Loucy (cell line): Measurements from ENCODE around the gene RERG.
A peak's percentile ranks its signal among the peaks of the same experiment; 100 is the strongest.

Experiments
- H2AFZ ChIP-seq: fragments of 200-600 bp; sonication (generic); 2 replicates; pipeline ENCODE4 v1.6.0; 2016; ENCODE audit warnings: antibody characterized with exemption, mild to moderate bottlenecking, low read length, moderate library complexity
- H3F3A ChIP-seq: fragments of 200-600 bp; 2 replicates; pipeline ENCODE4 v1.6.0; 2016; ENCODE audit warnings: antibody characterized with exemption, low read depth, mild to moderate bottlenecking
- H3K27me3 ChIP-seq: fragments of 200-600 bp; sonication (generic); 2 replicates; pipeline ENCODE4 v1.6.1; 2014; ENCODE audit warnings: low read length, mild to moderate bottlenecking; ENCODE audit not compliant: insufficient read depth, poor library complexity, severe bottlenecking
- H3K36me3 ChIP-seq: fragments of 200-600 bp; sonication (generic); 2 replicates; pipeline ENCODE4 v1.6.1; 2016; ENCODE audit warnings: low read length; ENCODE audit not compliant: insufficient read depth
- H3K4me1 ChIP-seq: fragments of 200-600 bp; sonication (generic); 2 replicates; pipeline ENCODE4 v1.5.1; 2014; ENCODE audit warnings: low read length, mild to moderate bottlenecking; ENCODE audit not compliant: insufficient read depth, poor library complexity, severe bottlenecking
- H3K4me2 ChIP-seq: fragments of 200-600 bp; sonication (generic); 2 replicates; pipeline ENCODE4 v1.6.0; 2014; ENCODE audit warnings: antibody characterized with exemption, low read length, low read depth, mild to moderate bottlenecking; ENCODE audit not compliant: poor library complexity, severe bottlenecking
- H3K4me3 ChIP-seq: fragments of 200-600 bp; sonication (generic); 2 replicates; pipeline ENCODE4 v1.5.1; 2014; ENCODE audit warnings: low read length, mild to moderate bottlenecking, mixed read lengths; ENCODE audit not compliant: poor library complexity, severe bottlenecking
- H3K79me2 ChIP-seq: fragments of 200-600 bp; sonication (generic); 2 replicates; pipeline ENCODE4 v1.6.1; 2014; ENCODE audit warnings: low read length; ENCODE audit not compliant: insufficient read depth
- H3K9ac ChIP-seq: fragments of 200-600 bp; sonication (generic); 2 replicates; pipeline ENCODE4 v1.6.0; 2014; ENCODE audit warnings: mild to moderate bottlenecking, low read depth, low read length, moderate library complexity; ENCODE audit not compliant: poor library complexity, severe bottlenecking
- H3K9me2 ChIP-seq: fragments of 200-600 bp; sonication (generic); replicated peaks from 2 replicates; pipeline ENCODE4 v1.6.1; 2016; ENCODE audit warnings: low read depth, low read length, mixed read lengths
- H3K9me3 ChIP-seq: fragments of 200-600 bp; sonication (generic); 2 replicates; pipeline ENCODE4 v1.6.1; 2014; ENCODE audit warnings: mild to moderate bottlenecking, antibody characterized with exemption, low read length, low read depth; ENCODE audit not compliant: insufficient read depth
- H4K20me1 ChIP-seq: fragments of 200-600 bp; sonication (generic); 2 replicates; pipeline ENCODE4 v1.6.0; 2014; ENCODE audit warnings: antibody characterized with exemption, low read length, mild to moderate bottlenecking; ENCODE audit not compliant: insufficient read depth, poor library complexity, severe bottlenecking
- EZH2phosphoT487 ChIP-seq: fragments of 200-600 bp; IDR thresholded peaks from 2 replicates; pipeline ENCODE4 v1.6.1; 2018; ENCODE audit warnings: antibody characterized with exemption, mild to moderate bottlenecking, moderate library complexity, borderline replicate concordance
- TF ChIP-seq, protein P1 (sequence below): fragments of 200-600 bp; sonication (generic); conservative IDR thresholded peaks from 2 replicates; pipeline ENCODE4 v1.5.1; 2014; ENCODE audit warnings: mild to moderate bottlenecking, antibody characterized with exemption, low read length

Gene RERG

DNA sequence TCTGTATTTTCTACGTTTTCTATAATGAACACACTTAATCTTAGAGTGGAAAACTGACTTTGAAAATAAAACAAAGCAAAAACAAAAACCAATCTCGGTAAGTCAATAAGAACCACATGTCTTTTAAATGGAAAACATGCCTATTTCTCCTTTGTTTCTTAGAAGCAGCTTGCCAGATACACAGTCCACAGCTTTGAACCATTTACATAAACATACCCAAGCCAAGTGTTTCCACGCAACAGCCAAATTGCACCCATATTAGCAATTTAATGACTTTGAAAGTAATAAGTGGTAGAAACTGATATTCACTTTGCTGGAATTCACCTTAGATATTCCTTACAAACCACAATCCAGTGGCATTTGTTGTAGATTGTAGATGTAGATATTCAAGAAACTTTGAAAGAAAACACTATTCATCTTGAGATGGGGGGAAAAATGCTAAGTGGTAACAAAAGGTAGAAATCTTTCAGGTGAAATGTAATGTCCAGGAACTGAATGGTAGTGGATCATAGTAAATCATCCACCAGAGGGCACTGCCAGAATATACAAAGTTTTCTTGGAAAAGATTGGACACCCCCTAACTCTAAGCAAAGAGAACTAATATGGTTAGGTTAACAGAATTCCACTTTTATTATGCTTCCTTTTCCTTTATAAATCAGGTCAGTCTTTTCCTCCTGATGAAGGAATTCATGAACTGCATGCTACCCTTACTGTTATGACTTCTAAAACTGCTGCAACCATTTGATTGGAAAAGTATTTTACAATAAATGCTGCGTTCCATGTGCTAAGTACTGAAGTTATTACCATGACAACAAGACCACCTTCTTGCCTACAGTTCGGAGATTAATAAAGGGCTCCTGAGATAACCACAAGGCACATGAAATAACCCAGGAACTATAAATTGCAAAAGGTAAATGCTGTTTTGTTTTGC lies 69.8 kb downstream of the RERG start:
- Histone ChIP-seq H3K9ac (no peak overlapping the region), H4K20me1 (no peaks in the 10 kb centered on the region), H3K27me3 (no peaks in the 10 kb centered on the region), H3K9me3 (no peaks in the 10 kb centered on the region), H3K9me2 (no peaks in the 10 kb centered on the region), H3K4me1 (no peaks in the 10 kb centered on the region), H3F3A (no peaks in the 10 kb centered on the region), H2AFZ (no peak overlapping the region), H3K36me3 (no peaks in the 10 kb centered on the region), H3K79me2 (no peaks in the 10 kb centered on the region), H3K4me3 (no peak overlapping the region), H3K4me2 (no peak overlapping the region)
- TF ChIP-seq EZH2phosphoT487 = no peak
- TF ChIP-seq, protein P1, sequence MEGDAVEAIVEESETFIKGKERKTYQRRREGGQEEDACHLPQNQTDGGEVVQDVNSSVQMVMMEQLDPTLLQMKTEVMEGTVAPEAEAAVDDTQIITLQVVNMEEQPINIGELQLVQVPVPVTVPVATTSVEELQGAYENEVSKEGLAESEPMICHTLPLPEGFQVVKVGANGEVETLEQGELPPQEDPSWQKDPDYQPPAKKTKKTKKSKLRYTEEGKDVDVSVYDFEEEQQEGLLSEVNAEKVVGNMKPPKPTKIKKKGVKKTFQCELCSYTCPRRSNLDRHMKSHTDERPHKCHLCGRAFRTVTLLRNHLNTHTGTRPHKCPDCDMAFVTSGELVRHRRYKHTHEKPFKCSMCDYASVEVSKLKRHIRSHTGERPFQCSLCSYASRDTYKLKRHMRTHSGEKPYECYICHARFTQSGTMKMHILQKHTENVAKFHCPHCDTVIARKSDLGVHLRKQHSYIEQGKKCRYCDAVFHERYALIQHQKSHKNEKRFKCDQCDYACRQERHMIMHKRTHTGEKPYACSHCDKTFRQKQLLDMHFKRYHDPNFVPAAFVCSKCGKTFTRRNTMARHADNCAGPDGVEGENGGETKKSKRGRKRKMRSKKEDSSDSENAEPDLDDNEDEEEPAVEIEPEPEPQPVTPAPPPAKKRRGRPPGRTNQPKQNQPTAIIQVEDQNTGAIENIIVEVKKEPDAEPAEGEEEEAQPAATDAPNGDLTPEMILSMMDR = peak; percentile 75

DNA sequence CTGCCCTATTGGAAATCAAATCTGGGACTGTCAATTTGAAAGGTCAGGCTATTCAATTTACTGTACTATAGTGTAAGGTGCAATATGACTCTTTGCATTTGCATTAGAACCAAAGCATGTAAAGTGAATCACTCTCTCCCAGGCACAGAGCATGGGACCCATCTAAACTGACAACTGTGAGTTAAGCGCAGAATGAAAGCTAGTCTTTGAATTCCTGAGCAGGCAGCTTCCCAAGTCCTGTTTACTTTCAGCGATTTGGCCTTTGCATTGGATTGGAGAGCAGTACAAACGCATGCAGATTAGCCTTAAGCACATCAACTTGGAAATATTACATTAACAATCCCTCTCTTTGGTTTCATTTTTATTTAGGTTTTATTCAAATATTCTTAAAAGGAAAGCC lies 74.6 kb downstream of the RERG start:
- H3K4me1 ChIP-seq = no peaks in the 10 kb centered on the region
- H3K27me3 ChIP-seq = no peaks in the 10 kb centered on the region
- H2AFZ ChIP-seq = no peak overlapping the region
- H4K20me1 ChIP-seq = no peaks in the 10 kb centered on the region
- H3K9ac ChIP-seq = no peak overlapping the region
- H3F3A ChIP-seq = no peaks in the 10 kb centered on the region
- no peaks in the 10 kb centered on the region for H3K36me3 ChIP-seq
- H3K4me3 ChIP-seq = no peak overlapping the region
- no peaks in the 10 kb centered on the region for H3K9me3 ChIP-seq
- no peaks in the 10 kb centered on the region for H3K79me2 ChIP-seq
- no peak overlapping the region for H3K4me2 ChIP-seq
- TF ChIP-seq EZH2phosphoT487 = no peak
- TF ChIP-seq, protein P1 = no peak
- H3K9me2 ChIP-seq = no peaks in the 10 kb centered on the region

DNA sequence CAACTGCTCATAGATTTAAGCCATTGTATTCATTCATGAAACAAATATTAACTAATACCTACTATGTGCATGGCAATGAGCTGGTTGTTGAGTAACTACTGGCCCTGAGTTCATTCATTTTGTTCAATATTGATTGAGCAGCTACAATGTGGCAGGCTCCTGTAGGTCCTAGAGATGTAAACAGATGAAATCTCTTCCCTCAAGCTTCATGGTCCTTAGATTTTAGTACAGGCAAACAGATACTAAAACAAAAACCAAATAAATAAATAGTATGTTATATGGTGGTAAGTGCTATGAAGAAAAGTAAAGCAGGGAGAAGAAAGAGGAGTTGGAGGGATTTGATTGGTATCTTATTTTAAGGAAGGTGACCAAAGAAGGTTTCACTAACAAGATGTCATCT lies 77.8 kb downstream of the RERG start:
- H3K79me2 ChIP-seq = no peaks in the 10 kb centered on the region
- H3K9me2 ChIP-seq = no peaks in the 10 kb centered on the region
- no peak overlapping the region for H2AFZ ChIP-seq
- no peak overlapping the region for H3K4me2 ChIP-seq
- H3K9ac ChIP-seq = no peak overlapping the region
- no peaks in the 10 kb centered on the region for H3K27me3 ChIP-seq
- H3K9me3 ChIP-seq = no peaks in the 10 kb centered on the region
- H3K4me1 ChIP-seq = no peaks in the 10 kb centered on the region
- TF ChIP-seq, protein P1 = no peak
- no peak for TF ChIP-seq EZH2phosphoT487
- H3K36me3 ChIP-seq = no peaks in the 10 kb centered on the region
- no peak overlapping the region for H3K4me3 ChIP-seq
- no peaks in the 10 kb centered on the region for H4K20me1 ChIP-seq
- H3F3A ChIP-seq = no peaks in the 10 kb centered on the region
